SK-N-SH treated with all-trans-retinoic acid at 6 μM for 48 hours (cell line): ENCODE data around the gene FBXO24.

Source experiments
- ATAC-seq: fragments of 200-7000 bp; cut with Tn5 transposase; 3 replicates; pipeline ENCODE4 v1.9.1; 2020; ENCODE audit warnings: mild to moderate bottlenecking, moderate library complexity
- ARNTL ChIP-seq: fragments of 450-650 bp; formaldehyde crosslinking; IDR thresholded peaks from 2 replicates; pipeline ENCODE4 v1.5.0; 2020; ENCODE audit warnings: low read depth, mild to moderate bottlenecking, moderate library complexity, borderline replicate concordance
- CSDC2 ChIP-seq: fragments of 250-450 bp; sonication (Bioruptor Pico); IDR thresholded peaks from 2 replicates; pipeline ENCODE4 v1.5.0; 2020; ENCODE audit warnings: mild to moderate bottlenecking, moderate library complexity
- ESRRG ChIP-seq: fragments of 250-450 bp; sonication (Bioruptor Pico); IDR thresholded peaks from 2 replicates; pipeline ENCODE4 v1.6.1; 2021; ENCODE audit warnings: mild to moderate bottlenecking
- GLIS3 ChIP-seq: fragments of 250-450 bp; sonication (Bioruptor Pico); IDR thresholded peaks from 2 replicates; pipeline ENCODE4 v1.5.0; 2020; ENCODE audit warnings: mild to moderate bottlenecking, moderate library complexity
- ISL1 ChIP-seq: fragments of 250-450 bp; sonication (Bioruptor Pico); IDR thresholded peaks from 2 replicates; pipeline ENCODE4 v2.1.2; 2022; ENCODE audit warnings: mild to moderate bottlenecking, moderate library complexity
- OSR1 ChIP-seq: fragments of 250-450 bp; sonication (Bioruptor Pico); IDR thresholded peaks from 2 replicates; pipeline ENCODE4 v1.8.0; 2022; ENCODE audit warnings: moderate library complexity, mild to moderate bottlenecking, inconsistent platforms
- PPARA ChIP-seq: fragments of 250-450 bp; sonication (Bioruptor Pico); IDR thresholded peaks from 2 replicates; pipeline ENCODE4 v1.5.0; 2020; ENCODE audit warnings: mild to moderate bottlenecking, borderline replicate concordance
- RARB ChIP-seq: fragments of 250-450 bp; sonication (Bioruptor Pico); IDR thresholded peaks from 2 replicates; pipeline ENCODE4 v1.8.0; 2021; ENCODE audit warnings: mild to moderate bottlenecking, moderate library complexity
- SNAI2 ChIP-seq: fragments of 250-450 bp; sonication (Bioruptor Pico); IDR thresholded peaks from 2 replicates; pipeline ENCODE4 v1.5.0; 2020; ENCODE audit warnings: mild to moderate bottlenecking, moderate library complexity
- TCF4 ChIP-seq: fragments of 250-450 bp; sonication (Bioruptor Pico); IDR thresholded peaks from 2 replicates; pipeline ENCODE4 v1.8.0; 2021; ENCODE audit warnings: mild to moderate bottlenecking, moderate library complexity, borderline replicate concordance
- TOX ChIP-seq: fragments of 250-450 bp; sonication (Bioruptor Pico); IDR thresholded peaks from 2 replicates; pipeline ENCODE4 v1.8.0; 2021; ENCODE audit warnings: mild to moderate bottlenecking, moderate library complexity, borderline replicate concordance
- ZC3H10 ChIP-seq: fragments of 250-450 bp; sonication (Bioruptor Pico); IDR thresholded peaks from 2 replicates; pipeline ENCODE4 v1.5.1; 2021; ENCODE audit warnings: mild to moderate bottlenecking, moderate library complexity
- ZFP3 ChIP-seq: fragments of 250-450 bp; sonication (Bioruptor Pico); IDR thresholded peaks from 2 replicates; pipeline ENCODE4 v1.5.0; 2020; ENCODE audit warnings: mild to moderate bottlenecking, moderate library complexity
- ZFP30 ChIP-seq: fragments of 450-650 bp; formaldehyde crosslinking; IDR thresholded peaks from 2 replicates; pipeline ENCODE4 v1.5.0; 2022; ENCODE audit warnings: mild to moderate bottlenecking, moderate library complexity
- ZNF565 ChIP-seq: fragments of 450-650 bp; formaldehyde crosslinking; conservative IDR thresholded peaks from 2 replicates; pipeline ENCODE4 v1.5.0; 2020; ENCODE audit warnings: low read depth, mild to moderate bottlenecking, moderate library complexity
- ZNF70 ChIP-seq: fragments of 450-650 bp; formaldehyde crosslinking; IDR thresholded peaks from 2 replicates; pipeline ENCODE4 v1.5.0; 2020; ENCODE audit warnings: mild to moderate bottlenecking, moderate library complexity
- ZNF8 ChIP-seq: fragments of 450-650 bp; formaldehyde crosslinking; IDR thresholded peaks from 2 replicates; pipeline ENCODE4 v1.5.0; 2020; ENCODE audit warnings: mild to moderate bottlenecking, moderate library complexity
- TF ChIP-seq, protein P1 (sequence below): fragments of 250-450 bp; sonication (Bioruptor Pico); IDR thresholded peaks from 2 replicates; pipeline ENCODE4 v1.8.0; 2021; ENCODE audit warnings: low read depth, mild to moderate bottlenecking, moderate library complexity, borderline replicate concordance
- TF ChIP-seq, protein P2 (sequence below): fragments of 250-450 bp; sonication (Bioruptor Pico); IDR thresholded peaks from 2 replicates; pipeline ENCODE4 v1.5.1; 2021; ENCODE audit warnings: mild to moderate bottlenecking, moderate library complexity
- TF ChIP-seq, protein P3 (sequence below): fragments of 250-450 bp; sonication (Bioruptor Pico); IDR thresholded peaks from 2 replicates; pipeline ENCODE4 v1.5.1; 2020; ENCODE audit warnings: low read depth, mild to moderate bottlenecking, moderate library complexity
- TF ChIP-seq, protein P4 (sequence below): fragments of 250-450 bp; sonication (Bioruptor Pico); IDR thresholded peaks from 2 replicates; pipeline ENCODE4 v1.5.0; 2020; ENCODE audit warnings: mild to moderate bottlenecking, moderate library complexity

FBXO24 gene

DNA sequence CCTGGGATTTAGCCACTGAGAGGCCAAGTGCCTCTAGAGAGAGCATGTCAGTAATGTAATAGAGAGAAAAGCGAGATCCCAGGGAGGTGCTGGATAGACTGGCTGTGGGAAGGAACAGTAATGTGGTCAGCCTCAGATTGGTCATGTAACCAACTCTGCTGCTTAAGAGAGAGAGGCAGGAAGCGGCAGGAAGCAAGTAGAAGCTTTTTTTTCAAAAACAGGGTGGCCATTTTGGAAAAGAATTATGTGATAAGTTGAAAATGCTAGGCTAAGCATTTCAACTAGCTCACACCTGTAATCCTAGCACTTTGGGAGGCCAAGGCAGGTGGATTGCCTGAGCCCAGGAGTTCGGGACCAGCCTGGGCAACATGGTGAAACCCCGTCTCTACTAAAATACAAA lies 12.3 kb downstream of the FBXO24 start:
- no peak for ATAC-seq

DNA sequence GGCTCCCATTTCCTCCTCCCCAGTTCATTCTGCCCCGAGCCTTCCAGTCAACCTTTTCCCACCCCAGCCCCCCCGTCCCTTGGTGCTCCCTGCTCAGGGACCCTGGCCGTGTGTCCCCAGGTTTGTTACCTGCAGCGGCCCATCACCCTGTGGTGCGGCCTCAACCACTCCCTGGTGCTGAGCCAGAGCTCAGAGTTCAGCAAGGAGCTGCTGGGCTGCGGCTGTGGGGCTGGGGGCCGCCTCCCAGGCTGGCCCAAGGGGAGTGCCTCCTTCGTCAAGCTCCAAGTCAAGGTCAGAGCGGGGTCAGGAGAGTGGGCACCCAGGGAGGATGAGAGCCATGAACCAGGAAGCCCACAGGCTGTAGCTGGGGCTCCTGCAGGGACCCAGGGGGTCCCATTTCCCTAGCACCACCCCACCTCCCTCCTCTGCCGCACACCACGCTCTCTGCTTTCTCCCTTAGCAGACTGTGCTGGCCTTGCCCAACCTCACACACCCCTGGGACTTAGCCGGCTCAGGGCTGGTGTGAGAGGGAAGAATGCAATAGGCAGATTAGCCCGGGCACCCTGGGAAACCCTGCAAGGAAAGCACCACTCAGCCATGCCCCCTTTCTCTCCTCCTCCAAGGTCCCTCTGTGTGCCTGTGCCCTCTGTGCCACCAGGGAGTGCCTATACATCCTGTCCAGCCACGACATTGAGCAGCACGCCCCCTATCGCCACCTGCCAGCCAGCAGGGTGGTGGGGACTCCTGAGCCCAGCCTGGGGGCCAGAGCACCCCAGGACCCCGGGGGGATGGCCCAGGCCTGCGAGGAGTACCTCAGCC lies 14.0 kb downstream of the FBXO24 start:
- TF ChIP-seq ISL1 (CRISPR knock-in tag) (no peak), CSDC2 (CRISPR knock-in tag) (no peak)
- TF ChIP-seq, protein P1, sequence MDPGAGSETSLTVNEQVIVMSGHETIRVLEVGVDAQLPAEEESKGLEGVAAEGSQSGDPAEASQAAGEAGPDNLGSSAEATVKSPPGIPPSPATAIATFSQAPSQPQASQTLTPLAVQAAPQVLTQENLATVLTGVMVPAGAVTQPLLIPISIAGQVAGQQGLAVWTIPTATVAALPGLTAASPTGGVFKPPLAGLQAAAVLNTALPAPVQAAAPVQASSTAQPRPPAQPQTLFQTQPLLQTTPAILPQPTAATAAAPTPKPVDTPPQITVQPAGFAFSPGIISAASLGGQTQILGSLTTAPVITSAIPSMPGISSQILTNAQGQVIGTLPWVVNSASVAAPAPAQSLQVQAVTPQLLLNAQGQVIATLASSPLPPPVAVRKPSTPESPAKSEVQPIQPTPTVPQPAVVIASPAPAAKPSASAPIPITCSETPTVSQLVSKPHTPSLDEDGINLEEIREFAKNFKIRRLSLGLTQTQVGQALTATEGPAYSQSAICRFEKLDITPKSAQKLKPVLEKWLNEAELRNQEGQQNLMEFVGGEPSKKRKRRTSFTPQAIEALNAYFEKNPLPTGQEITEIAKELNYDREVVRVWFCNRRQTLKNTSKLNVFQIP (CRISPR knock-in tag), result no peak
- ATAC-seq, result no peak

More for the DNA sequence above, 12.3 kb downstream of the FBXO24 start:
- TF ChIP-seq ISL1 (CRISPR knock-in tag) (no peak), SNAI2 (no peak), GLIS3 (CRISPR knock-in tag) (no peak), ARNTL (CRISPR knock-in tag) (no peak), CSDC2 (CRISPR knock-in tag) (no peak), ZNF70 (CRISPR knock-in tag) (no peak)
- TF ChIP-seq, protein P2, sequence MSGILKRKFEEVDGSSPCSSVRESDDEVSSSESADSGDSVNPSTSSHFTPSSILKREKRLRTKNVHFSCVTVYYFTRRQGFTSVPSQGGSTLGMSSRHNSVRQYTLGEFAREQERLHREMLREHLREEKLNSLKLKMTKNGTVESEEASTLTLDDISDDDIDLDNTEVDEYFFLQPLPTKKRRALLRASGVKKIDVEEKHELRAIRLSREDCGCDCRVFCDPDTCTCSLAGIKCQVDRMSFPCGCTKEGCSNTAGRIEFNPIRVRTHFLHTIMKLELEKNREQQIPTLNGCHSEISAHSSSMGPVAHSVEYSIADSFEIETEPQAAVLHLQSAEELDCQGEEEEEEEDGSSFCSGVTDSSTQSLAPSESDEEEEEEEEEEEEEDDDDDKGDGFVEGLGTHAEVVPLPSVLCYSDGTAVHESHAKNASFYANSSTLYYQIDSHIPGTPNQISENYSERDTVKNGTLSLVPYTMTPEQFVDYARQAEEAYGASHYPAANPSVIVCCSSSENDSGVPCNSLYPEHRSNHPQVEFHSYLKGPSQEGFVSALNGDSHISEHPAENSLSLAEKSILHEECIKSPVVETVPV, result no peak
- TF ChIP-seq, protein P1 (CRISPR knock-in tag), result no peak

DNA sequence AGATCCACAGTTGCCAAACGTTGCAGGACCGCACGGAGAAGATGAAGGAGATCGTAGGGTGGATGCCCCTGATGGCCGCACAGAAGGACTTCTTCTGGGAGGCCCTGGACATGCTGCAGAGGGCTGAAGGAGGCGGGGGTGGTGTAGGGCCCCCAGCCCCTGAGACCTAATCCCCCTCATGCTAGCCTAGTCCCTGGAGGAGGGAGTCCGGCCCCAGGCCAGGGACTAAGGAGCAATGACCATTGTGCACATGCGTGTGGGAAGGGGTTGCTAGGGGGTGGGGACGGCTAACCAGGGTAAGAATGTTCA lies 14.6 kb downstream of the FBXO24 start:
- TF ChIP-seq, protein P3, sequence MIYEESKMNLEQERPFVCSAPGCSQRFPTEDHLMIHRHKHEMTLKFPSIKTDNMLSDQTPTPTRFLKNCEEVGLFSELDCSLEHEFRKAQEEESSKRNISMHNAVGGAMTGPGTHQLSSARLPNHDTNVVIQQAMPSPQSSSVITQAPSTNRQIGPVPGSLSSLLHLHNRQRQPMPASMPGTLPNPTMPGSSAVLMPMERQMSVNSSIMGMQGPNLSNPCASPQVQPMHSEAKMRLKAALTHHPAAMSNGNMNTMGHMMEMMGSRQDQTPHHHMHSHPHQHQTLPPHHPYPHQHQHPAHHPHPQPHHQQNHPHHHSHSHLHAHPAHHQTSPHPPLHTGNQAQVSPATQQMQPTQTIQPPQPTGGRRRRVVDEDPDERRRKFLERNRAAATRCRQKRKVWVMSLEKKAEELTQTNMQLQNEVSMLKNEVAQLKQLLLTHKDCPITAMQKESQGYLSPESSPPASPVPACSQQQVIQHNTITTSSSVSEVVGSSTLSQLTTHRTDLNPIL (CRISPR knock-in tag), result no peak
- TF ChIP-seq ESRRG (CRISPR knock-in tag) (no peak), TOX (no peak), TCF4 (CRISPR knock-in tag) (no peak), ZNF8 (no peak), ZFP30 (no peak), SNAI2 (no peak), PPARA (CRISPR knock-in tag) (no peak), ZC3H10 (no peak), CSDC2 (CRISPR knock-in tag) (no peak), RARB (no peak), ZNF565 (CRISPR knock-in tag) (no peak), ZFP3 (no peak), OSR1 (CRISPR knock-in tag) (no peak), ZNF70 (CRISPR knock-in tag) (no peak), GLIS3 (CRISPR knock-in tag) (no peak)
- TF ChIP-seq, protein P4, sequence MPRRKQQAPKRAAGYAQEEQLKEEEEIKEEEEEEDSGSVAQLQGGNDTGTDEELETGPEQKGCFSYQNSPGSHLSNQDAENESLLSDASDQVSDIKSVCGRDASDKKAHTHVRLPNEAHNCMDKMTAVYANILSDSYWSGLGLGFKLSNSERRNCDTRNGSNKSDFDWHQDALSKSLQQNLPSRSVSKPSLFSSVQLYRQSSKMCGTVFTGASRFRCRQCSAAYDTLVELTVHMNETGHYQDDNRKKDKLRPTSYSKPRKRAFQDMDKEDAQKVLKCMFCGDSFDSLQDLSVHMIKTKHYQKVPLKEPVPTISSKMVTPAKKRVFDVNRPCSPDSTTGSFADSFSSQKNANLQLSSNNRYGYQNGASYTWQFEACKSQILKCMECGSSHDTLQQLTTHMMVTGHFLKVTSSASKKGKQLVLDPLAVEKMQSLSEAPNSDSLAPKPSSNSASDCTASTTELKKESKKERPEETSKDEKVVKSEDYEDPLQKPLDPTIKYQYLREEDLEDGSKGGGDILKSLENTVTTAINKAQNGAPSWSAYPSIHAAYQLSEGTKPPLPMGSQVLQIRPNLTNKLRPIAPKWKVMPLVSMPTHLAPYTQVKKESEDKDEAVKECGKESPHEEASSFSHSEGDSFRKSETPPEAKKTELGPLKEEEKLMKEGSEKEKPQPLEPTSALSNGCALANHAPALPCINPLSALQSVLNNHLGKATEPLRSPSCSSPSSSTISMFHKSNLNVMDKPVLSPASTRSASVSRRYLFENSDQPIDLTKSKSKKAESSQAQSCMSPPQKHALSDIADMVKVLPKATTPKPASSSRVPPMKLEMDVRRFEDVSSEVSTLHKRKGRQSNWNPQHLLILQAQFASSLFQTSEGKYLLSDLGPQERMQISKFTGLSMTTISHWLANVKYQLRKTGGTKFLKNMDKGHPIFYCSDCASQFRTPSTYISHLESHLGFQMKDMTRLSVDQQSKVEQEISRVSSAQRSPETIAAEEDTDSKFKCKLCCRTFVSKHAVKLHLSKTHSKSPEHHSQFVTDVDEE, result no peak
- ATAC-seq, result no peak
